Measurements from ENCODE around the gene HCCS. TPM values are rescaled to one million over a fixed set of nuclear protein-coding genes. Genes with fewer than 3 reads are reported as not detected.

HCCS gene
- total and polyA plus RNA-seq, 2 experiments from 2014 or later: 18.6 to 27.7 TPM

DNA sequence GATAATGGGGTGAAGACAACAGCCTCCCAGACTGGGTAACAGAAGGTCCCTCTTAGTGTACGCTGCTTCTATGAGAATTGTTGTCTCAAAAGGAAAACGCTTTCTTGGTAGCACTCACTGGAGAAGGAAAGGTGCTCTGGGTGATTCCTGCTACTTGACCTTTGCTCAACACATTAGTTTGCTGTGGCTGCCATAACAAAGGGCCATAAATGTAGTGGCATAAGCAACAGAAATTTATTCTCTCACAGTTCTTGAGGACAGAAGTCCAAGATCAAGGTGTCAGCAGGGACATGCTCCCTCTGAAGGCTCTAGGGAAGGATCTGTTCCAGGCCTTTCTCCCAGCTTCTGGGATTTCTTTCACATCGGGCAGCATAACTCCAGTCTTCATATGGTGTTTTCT lies 19.0 kb downstream of the HCCS start:
- H2AFZ ChIP-seq: no peak overlapping the region
- no peaks in the 10 kb centered on the region for H3K36me3 ChIP-seq (ENCODE audit: insufficient read depth)
- no peaks in the 10 kb centered on the region for H3K9me2 ChIP-seq (ENCODE audit: insufficient read depth)
- no peaks in the 10 kb centered on the region for H3K4me1 ChIP-seq (ENCODE audit: insufficient read depth)
- no peak for ATAC-seq
- Mint-ChIP-seq H3K4me3 (no peak overlapping the region), H3K27me3 (ENCODE audit: insufficient read depth, low read depth, poor library complexity) (no peaks in the 10 kb centered on the region), H3K4me1 (peaks cover 8% of the 10 kb centered on the region; the same call in 1 of the 3 replicates), H3K36me3 (ENCODE audit: low read depth) (no peaks in the 10 kb centered on the region), H3K27ac (no peak overlapping the region), H3K9me3 (no peaks in the 10 kb centered on the region)
- no peaks in the 10 kb centered on the region for H3K27me3 ChIP-seq (ENCODE audit: insufficient read depth)
- no peak overlapping the region for H3K4me2 ChIP-seq
- no peak overlapping the region for H3K27ac ChIP-seq (ENCODE audit: low read depth)
- H4K20me1 ChIP-seq (replicated peaks; ENCODE audit: insufficient read depth): no peaks in the 10 kb centered on the region
- no peak for DNase-seq (ENCODE audit: low spot score)
- no peak overlapping the region for H3K4me3 ChIP-seq
- no peaks in the 10 kb centered on the region for H3K79me2 ChIP-seq (replicated peaks; ENCODE audit: insufficient read depth)
- TF ChIP-seq ZNF114 (CRISPR knock-in tag; IDR thresholded peaks at IDR 0.05) (no peak), CREB1 (CRISPR knock-in tag; IDR thresholded peaks at IDR 0.05; ENCODE audit: low read depth) (no peak), JUNB (IDR thresholded peaks at IDR 0.05; ENCODE audit: unreplicated experiment) (no peak), EZH2phosphoT487 (IDR thresholded peaks at IDR 0.05; ENCODE audit: unreplicated experiment) (no peak), CTCF (conservative IDR thresholded peaks at IDR 0.05; ENCODE audit: low read depth in 2 of 2) (no peak), NANOG (IDR thresholded peaks at IDR 0.05; ENCODE audit: borderline replicate concordance) (no peak), STAT1 (IDR thresholded peaks at IDR 0.05; ENCODE audit: unreplicated experiment) (no peak), POLR2AphosphoS5 (IDR thresholded peaks at IDR 0.05; ENCODE audit: low read depth) (no peak), ZNF331 (CRISPR knock-in tag; IDR thresholded peaks at IDR 0.05; ENCODE audit: low read depth) (no peak), EZH2 (IDR thresholded peaks at IDR 0.05; ENCODE audit: low read depth, unreplicated experiment) (no peak), ETS1 (IDR thresholded peaks at IDR 0.05) (no peak)
- TF ChIP-seq, protein P1, sequence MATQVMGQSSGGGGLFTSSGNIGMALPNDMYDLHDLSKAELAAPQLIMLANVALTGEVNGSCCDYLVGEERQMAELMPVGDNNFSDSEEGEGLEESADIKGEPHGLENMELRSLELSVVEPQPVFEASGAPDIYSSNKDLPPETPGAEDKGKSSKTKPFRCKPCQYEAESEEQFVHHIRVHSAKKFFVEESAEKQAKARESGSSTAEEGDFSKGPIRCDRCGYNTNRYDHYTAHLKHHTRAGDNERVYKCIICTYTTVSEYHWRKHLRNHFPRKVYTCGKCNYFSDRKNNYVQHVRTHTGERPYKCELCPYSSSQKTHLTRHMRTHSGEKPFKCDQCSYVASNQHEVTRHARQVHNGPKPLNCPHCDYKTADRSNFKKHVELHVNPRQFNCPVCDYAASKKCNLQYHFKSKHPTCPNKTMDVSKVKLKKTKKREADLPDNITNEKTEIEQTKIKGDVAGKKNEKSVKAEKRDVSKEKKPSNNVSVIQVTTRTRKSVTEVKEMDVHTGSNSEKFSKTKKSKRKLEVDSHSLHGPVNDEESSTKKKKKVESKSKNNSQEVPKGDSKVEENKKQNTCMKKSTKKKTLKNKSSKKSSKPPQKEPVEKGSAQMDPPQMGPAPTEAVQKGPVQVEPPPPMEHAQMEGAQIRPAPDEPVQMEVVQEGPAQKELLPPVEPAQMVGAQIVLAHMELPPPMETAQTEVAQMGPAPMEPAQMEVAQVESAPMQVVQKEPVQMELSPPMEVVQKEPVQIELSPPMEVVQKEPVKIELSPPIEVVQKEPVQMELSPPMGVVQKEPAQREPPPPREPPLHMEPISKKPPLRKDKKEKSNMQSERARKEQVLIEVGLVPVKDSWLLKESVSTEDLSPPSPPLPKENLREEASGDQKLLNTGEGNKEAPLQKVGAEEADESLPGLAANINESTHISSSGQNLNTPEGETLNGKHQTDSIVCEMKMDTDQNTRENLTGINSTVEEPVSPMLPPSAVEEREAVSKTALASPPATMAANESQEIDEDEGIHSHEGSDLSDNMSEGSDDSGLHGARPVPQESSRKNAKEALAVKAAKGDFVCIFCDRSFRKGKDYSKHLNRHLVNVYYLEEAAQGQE (IDR thresholded peaks at IDR 0.05; ENCODE audit: unreplicated experiment): no peak
- TF ChIP-seq, protein P2, sequence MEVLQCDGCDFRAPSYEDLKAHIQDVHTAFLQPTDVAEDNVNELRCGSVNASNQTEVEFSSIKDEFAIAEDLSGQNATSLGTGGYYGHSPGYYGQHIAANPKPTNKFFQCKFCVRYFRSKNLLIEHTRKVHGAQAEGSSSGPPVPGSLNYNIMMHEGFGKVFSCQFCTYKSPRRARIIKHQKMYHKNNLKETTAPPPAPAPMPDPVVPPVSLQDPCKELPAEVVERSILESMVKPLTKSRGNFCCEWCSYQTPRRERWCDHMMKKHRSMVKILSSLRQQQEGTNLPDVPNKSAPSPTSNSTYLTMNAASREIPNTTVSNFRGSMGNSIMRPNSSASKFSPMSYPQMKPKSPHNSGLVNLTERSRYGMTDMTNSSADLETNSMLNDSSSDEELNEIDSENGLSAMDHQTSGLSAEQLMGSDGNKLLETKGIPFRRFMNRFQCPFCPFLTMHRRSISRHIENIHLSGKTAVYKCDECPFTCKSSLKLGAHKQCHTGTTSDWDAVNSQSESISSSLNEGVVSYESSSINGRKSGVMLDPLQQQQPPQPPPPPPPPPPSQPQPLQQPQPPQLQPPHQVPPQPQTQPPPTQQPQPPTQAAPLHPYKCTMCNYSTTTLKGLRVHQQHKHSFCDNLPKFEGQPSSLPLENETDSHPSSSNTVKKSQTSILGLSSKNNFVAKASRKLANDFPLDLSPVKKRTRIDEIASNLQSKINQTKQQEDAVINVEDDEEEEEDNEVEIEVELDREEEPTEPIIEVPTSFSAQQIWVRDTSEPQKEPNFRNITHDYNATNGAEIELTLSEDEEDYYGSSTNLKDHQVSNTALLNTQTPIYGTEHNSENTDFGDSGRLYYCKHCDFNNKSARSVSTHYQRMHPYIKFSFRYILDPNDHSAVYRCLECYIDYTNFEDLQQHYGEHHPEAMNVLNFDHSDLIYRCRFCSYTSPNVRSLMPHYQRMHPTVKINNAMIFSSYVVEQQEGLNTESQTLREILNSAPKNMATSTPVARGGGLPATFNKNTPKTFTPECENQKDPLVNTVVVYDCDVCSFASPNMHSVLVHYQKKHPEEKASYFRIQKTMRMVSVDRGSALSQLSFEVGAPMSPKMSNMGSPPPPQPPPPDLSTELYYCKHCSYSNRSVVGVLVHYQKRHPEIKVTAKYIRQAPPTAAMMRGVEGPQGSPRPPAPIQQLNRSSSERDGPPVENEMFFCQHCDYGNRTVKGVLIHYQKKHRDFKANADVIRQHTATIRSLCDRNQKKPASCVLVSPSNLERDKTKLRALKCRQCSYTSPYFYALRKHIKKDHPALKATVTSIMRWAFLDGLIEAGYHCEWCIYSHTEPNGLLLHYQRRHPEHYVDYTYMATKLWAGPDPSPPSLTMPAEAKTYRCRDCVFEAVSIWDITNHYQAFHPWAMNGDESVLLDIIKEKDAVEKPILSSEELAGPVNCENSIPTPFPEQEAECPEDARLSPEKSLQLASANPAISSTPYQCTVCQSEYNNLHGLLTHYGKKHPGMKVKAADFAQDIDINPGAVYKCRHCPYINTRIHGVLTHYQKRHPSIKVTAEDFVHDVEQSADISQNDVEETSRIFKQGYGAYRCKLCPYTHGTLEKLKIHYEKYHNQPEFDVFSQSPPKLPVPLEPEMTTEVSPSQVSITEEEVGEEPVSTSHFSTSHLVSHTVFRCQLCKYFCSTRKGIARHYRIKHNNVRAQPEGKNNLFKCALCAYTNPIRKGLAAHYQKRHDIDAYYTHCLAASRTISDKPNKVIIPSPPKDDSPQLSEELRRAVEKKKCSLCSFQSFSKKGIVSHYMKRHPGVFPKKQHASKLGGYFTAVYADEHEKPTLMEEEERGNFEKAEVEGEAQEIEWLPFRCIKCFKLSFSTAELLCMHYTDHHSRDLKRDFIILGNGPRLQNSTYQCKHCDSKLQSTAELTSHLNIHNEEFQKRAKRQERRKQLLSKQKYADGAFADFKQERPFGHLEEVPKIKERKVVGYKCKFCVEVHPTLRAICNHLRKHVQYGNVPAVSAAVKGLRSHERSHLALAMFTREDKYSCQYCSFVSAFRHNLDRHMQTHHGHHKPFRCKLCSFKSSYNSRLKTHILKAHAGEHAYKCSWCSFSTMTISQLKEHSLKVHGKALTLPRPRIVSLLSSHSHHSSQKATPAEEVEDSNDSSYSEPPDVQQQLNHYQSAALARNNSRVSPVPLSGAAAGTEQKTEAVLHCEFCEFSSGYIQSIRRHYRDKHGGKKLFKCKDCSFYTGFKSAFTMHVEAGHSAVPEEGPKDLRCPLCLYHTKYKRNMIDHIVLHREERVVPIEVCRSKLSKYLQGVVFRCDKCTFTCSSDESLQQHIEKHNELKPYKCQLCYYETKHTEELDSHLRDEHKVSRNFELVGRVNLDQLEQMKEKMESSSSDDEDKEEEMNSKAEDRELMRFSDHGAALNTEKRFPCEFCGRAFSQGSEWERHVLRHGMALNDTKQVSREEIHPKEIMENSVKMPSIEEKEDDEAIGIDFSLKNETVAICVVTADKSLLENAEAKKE (CRISPR knock-in tag; IDR thresholded peaks at IDR 0.05): no peak
- H3F3A ChIP-seq (replicated peaks; ENCODE audit: low read depth): no peaks in the 10 kb centered on the region

Measured in GM23338 (cell line).